ENCODE data around the gene TRAF3IP1.

TRAF3IP1 gene

GRCh38 chr2:238344517-238344916, 24.2 kb downstream of the TRAF3IP1 start:
- TF ChIP-seq CTCF (IDR thresholded peaks at IDR 0.05; ENCODE audit: borderline replicate concordance, insufficient read depth, low read depth, low read length), result no peak
- no peak overlapping the region for H3K4me3 ChIP-seq (ENCODE audit: low read depth, low read length)

- no peak overlapping the region for H3K4me3 ChIP-seq (ENCODE audit: low read depth, low read length)
- TF ChIP-seq CTCF (IDR thresholded peaks at IDR 0.05; ENCODE audit: borderline replicate concordance, insufficient read depth, low read depth, low read length), result no peak
Observed at GRCh38 chr2:238345297-238345968, 25.1 kb downstream of the TRAF3IP1 start.

- H3K4me3 ChIP-seq (ENCODE audit: low read depth, low read length), result no peak overlapping the region
- TF ChIP-seq CTCF (IDR thresholded peaks at IDR 0.05; ENCODE audit: borderline replicate concordance, insufficient read depth, low read depth, low read length), result no peak
Observed at GRCh38 chr2:238346544-238346943, 26.2 kb downstream of the TRAF3IP1 start.

- no peak overlapping the region for H3K4me3 ChIP-seq (ENCODE audit: low read depth, low read length)
- no peak for TF ChIP-seq CTCF (IDR thresholded peaks at IDR 0.05; ENCODE audit: borderline replicate concordance, insufficient read depth, low read depth, low read length)
Observed at GRCh38 chr2:238350150-238350897, 30.0 kb downstream of the TRAF3IP1 start.

GRCh38 chr2:238351315-238351714, 31.0 kb downstream of the TRAF3IP1 start:
- TF ChIP-seq CTCF (IDR thresholded peaks at IDR 0.05; ENCODE audit: borderline replicate concordance, insufficient read depth, low read depth, low read length), result no peak
- no peak overlapping the region for H3K4me3 ChIP-seq (ENCODE audit: low read depth, low read length)

GRCh38 chr2:238352361-238352760, 32.0 kb downstream of the TRAF3IP1 start:
- H3K4me3 ChIP-seq (ENCODE audit: low read depth, low read length), result no peak overlapping the region
- no peak for TF ChIP-seq CTCF (IDR thresholded peaks at IDR 0.05; ENCODE audit: borderline replicate concordance, insufficient read depth, low read depth, low read length)

GRCh38 chr2:238358769-238359168, 38.5 kb downstream of the TRAF3IP1 start:
- no peak for TF ChIP-seq CTCF (IDR thresholded peaks at IDR 0.05; ENCODE audit: borderline replicate concordance, insufficient read depth, low read depth, low read length)
- H3K4me3 ChIP-seq (ENCODE audit: low read depth, low read length), result no peak overlapping the region

Measured in GM12875 (cell line).